A549 (cell line): ENCODE data around the gene SNAP91. TPM values are rescaled to one million over a fixed set of nuclear protein-coding genes. Genes with fewer than 3 reads are reported as not detected.
"Not testable (repeated sequence)": the region's sequence is repeated elsewhere in the genome, so short reads cannot be mapped to it uniquely, and the experiment has no call there.

Experiments
- ATAC-seq, 2 experiments: fragments of 200-7000 bp in 1 of 2; fragments of >200 bp in 1 of 2; cut with Nextera tagmentation in 1 of 2; cut with Tn5 transposase in 1 of 2; 3 replicates each; pipeline versions ENCODE4 v1.8.0 to v1.9.1; 2018 to 2020; ENCODE audit warnings: mild to moderate bottlenecking in 1 of 2, moderate library complexity in 1 of 2
- CTCF ChIA-PET: fragments of 300-600 bp; sonication (Branson Sonifier 250); formaldehyde crosslinking; extraction: SDS; loops from one replicate; lab custom pipeline; 2021; ENCODE audit warnings: antibody characterized with exemption, inconsistent platforms; lab: Yijun Ruan, JAX
- POLR2A ChIA-PET: fragments of 350-600 bp; formaldehyde crosslinking; extraction: SDS; loops from one replicate; lab custom pipeline; 2021; ENCODE audit warnings: antibody characterized with exemption, inconsistent platforms; lab: Yijun Ruan, JAX
- DNase-seq, 2 experiments: peaks; one replicate each; pipeline versions ENCODE4 v3.0.0 to v3.0.0-alpha.2; 2011 to 2016; ENCODE audit warnings: low read depth in 1 of 2, low spot score in 1 of 2
- FAIRE-seq: peaks from 2 replicates; lab custom pipeline; 2011; peaks lifted over from hg19 to GRCh38; lab: Jason Lieb, UNC
- H3K27ac ChIP-seq, 2 experiments: fragments of >200 bp; sonication (Bioruptor Twin); formaldehyde crosslinking; 3 replicates each; pipeline ENCODE4 v1.5.1; 2016 to 2017
- H3K4me1 ChIP-seq: fragments of >200 bp; sonication (Bioruptor Twin); formaldehyde crosslinking; 3 replicates; pipeline ENCODE4 v1.6.1; 2016
- H3K4me2 ChIP-seq: fragments of >200 bp; sonication (Bioruptor Twin); formaldehyde crosslinking; 3 replicates; pipeline ENCODE4 v1.6.1; 2016
- H3K4me3 ChIP-seq: fragments of >200 bp; sonication (Bioruptor Twin); formaldehyde crosslinking; 3 replicates; pipeline ENCODE4 v1.5.1; 2016
- H3K9me3 ChIP-seq: fragments of >200 bp; sonication (Bioruptor Twin); formaldehyde crosslinking; 3 replicates; pipeline ENCODE4 v1.6.1; 2016
- BCL3 ChIP-seq: fragments of >200 bp; sonication (Bioruptor Twin); formaldehyde crosslinking; IDR thresholded peaks from 3 replicates; pipeline ENCODE4 v1.6.1; 2016
- CHD4 ChIP-seq: fragments of 200-600 bp; sonication (generic); IDR thresholded peaks from 2 replicates; pipeline ENCODE4 v1.6.1; 2016; ENCODE audit warnings: antibody characterized with exemption, mild to moderate bottlenecking, borderline replicate concordance
- E2F6 ChIP-seq: IDR thresholded peaks from 2 replicates; pipeline ENCODE4 v1.6.1; 2012; ENCODE audit warnings: low read depth, borderline replicate concordance
- EHMT2 ChIP-seq: fragments of 200-600 bp; sonication (generic); IDR thresholded peaks from 2 replicates; pipeline ENCODE4 v1.6.1; 2016; ENCODE audit warnings: antibody characterized with exemption, low read depth, mild to moderate bottlenecking, moderate library complexity
- FOSB ChIP-seq: fragments of 250-450 bp; sonication (Bioruptor Pico); IDR thresholded peaks from 2 replicates; pipeline ENCODE4 v1.5.0; 2020; ENCODE audit warnings: mild to moderate bottlenecking, moderate library complexity
- GATA3 ChIP-seq: IDR thresholded peaks from 2 replicates; pipeline ENCODE4 v1.6.1; 2012; ENCODE audit warnings: borderline replicate concordance
- MAZ ChIP-seq: fragments of 150-350 bp; IDR thresholded peaks from 2 replicates; pipeline ENCODE4 v1.6.1; 2014; ENCODE audit warnings: antibody characterized with exemption, low read depth, low read length, borderline replicate concordance
- REST ChIP-seq: fragments of 200-600 bp; sonication (generic); IDR thresholded peaks from 2 replicates; pipeline ENCODE4 v1.6.1; 2016; ENCODE audit warnings: antibody characterized with exemption, mild to moderate bottlenecking, moderate library complexity
- SMC3 ChIP-seq: fragments of >200 bp; sonication (Bioruptor Twin); formaldehyde crosslinking; IDR thresholded peaks from 3 replicates; pipeline ENCODE4 v1.6.1; 2018; ENCODE audit warnings: inconsistent platforms
- SREBF2 ChIP-seq: fragments of 450-650 bp; IDR thresholded peaks from 2 replicates; pipeline ENCODE4 v1.6.1; 2014; ENCODE audit warnings: mild to moderate bottlenecking, moderate library complexity
- TFCP2L1 ChIP-seq: fragments of 250-450 bp; sonication (Bioruptor Pico); IDR thresholded peaks from 2 replicates; pipeline ENCODE4 v1.5.0; 2021; ENCODE audit warnings: mild to moderate bottlenecking
- ZC3H11A ChIP-seq: fragments of 450-650 bp; IDR thresholded peaks from 2 replicates; pipeline ENCODE4 v1.6.1; 2014; ENCODE audit warnings: antibody characterized with exemption, mild to moderate bottlenecking
- WGBS: methylation state at CpG from one replicate; pipeline ENCODE4 v1.1.6; 2017; ENCODE audit errors: missing lambda C conversion rate; 5-methylcytosine and 5-hydroxymethylcytosine counted together
- polyA plus RNA-seq, 4 experiments: library from polyadenylated mRNA; depleted of rRNA in 3 of 4; stranded (reverse); fragments of >200 nt; fragmentation: RNase III in 1 of 4; extraction: RNeasy Plus Mini Kit Qiagen cat#74134 plus additional on column Dnase treatment in 1 of 4; gene quantifications; 2 replicates in 3 of 4; 3 replicates in 1 of 4; pipeline ENCODE4 v1.2.3, GENCODE V29; 2011 to 2017

The SNAP91 gene
- polyA plus RNA-seq, 2 of the 4 experiments (the other 2 are of a cell fraction), result 0.13 to 0.39 TPM

GRCh38 chr6:83550482-83550881 lies 158.4 kb downstream of the SNAP91 start:
- H3K9me3 ChIP-seq, POLR2A ChIA-PET, H3K4me1 ChIP-seq, H3K27ac ChIP-seq, CTCF ChIA-PET, H3K4me2 ChIP-seq, FAIRE-seq, H3K4me3 ChIP-seq, ATAC-seq, DNase-seq: not testable (repeated sequence)
- WGBS, result 64% methylated on average over 5 of the region's 5 CpGs

- ATAC-seq (no peak), DNase-seq (no peak), FAIRE-seq (no peak)
- ChIA-PET POLR2A (no interaction called here), CTCF (no interaction called here)
- WGBS, result no CpG with 5 or more reads among the region's 5 CpGs
- Histone ChIP-seq H3K4me2 (no peak overlapping the region), H3K4me3 (no peak overlapping the region), H3K9me3 (no peaks in the 10 kb centered on the region), H3K27ac (no peak overlapping the region), H3K4me1 (no peaks in the 10 kb centered on the region)
- TF ChIP-seq CHD4, result no peak
- no peak for TF ChIP-seq TFCP2L1 (CRISPR knock-in tag)
- TF ChIP-seq FOSB (CRISPR knock-in tag), result no peak
- no peak for TF ChIP-seq GATA3
- no peak for TF ChIP-seq BCL3
Observed at GRCh38 chr6:83546636-83547035, 162.3 kb downstream of the SNAP91 start.

GRCh38 chr6:83539678-83540077 lies 169.2 kb downstream of the SNAP91 start:
- no peak overlapping the region for H3K4me2 ChIP-seq
- ChIA-PET POLR2A (no interaction called here), CTCF (no interaction called here)
- no peaks in the 10 kb centered on the region for H3K4me1 ChIP-seq
- DNase-seq (no peak), FAIRE-seq (no peak), ATAC-seq (no peak)
- H3K4me3 ChIP-seq, result no peak overlapping the region
- no peaks in the 10 kb centered on the region for H3K9me3 ChIP-seq
- no peak for TF ChIP-seq E2F6
- TF ChIP-seq EHMT2, result no peak
- no peak for TF ChIP-seq MAZ
- TF ChIP-seq SMC3, result no peak
- TF ChIP-seq ZC3H11A, result no peak
- no peak for TF ChIP-seq REST
- TF ChIP-seq SREBF2, result no peak
- no peak overlapping the region for H3K27ac ChIP-seq
- 17% methylated on average over 4 of the region's 4 CpGs for WGBS
